AG04449 (cell line): ENCODE results near the gene CYP4F12.

Experiments
- CTCF ChIA-PET: fragments of 350-600 bp; formaldehyde crosslinking; extraction: SDS; loops from one replicate; lab custom pipeline; 2021; ENCODE audit warnings: antibody characterized with exemption; lab: Yijun Ruan, JAX
- POLR2A ChIA-PET: fragments of 400-600, 350-600 bp; formaldehyde crosslinking; extraction: SDS; loops from one replicate; lab custom pipeline; 2020; ENCODE audit warnings: antibody characterized with exemption, inconsistent platforms; lab: Yijun Ruan, JAX
- DNase-seq: peaks from one replicate; pipeline ENCODE4 v3.0.0-alpha.2; 2010; ENCODE audit warnings: low read depth, low spot score
- H3K4me3 ChIP-seq: 2 replicates; pipeline ENCODE4 v1.5.1; 2011; ENCODE audit warnings: low read depth, mild to moderate bottlenecking, control low read depth, low read length
- TF ChIP-seq, protein P1 (sequence below): IDR thresholded peaks from one replicate; pipeline ENCODE4 v1.5.1; 2011; ENCODE audit warnings: mild to moderate bottlenecking, moderate library complexity, low read length, control low read depth, inconsistent platforms; ENCODE audit not compliant: insufficient read depth; ENCODE audit errors: missing control alignments

The CYP4F12 gene

DNA sequence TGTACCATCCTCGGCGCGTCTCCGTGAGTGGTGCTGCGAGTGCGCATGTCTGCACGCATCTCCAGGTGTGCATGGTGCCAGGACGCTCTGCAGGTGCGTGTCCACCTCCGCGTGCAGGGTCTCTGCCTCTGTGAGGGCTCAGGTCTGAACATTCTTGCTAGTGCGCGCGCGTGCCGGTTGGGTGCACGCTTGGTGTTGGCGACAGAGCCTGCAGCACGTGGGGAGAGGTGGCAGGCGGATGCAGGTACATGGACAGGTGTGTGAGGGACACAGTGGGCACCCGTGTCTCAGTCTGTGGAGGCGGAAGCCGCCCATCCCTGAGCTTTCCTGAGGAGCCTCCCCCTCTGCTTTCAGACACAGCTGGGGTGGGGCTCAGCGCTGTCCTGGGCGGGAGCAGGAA lies 50.1 kb downstream of the CYP4F12 start:
- DNase-seq = no peak
- no peak overlapping the region for H3K4me3 ChIP-seq
- CTCF ChIA-PET = no interaction called here
- TF ChIP-seq, protein P1, sequence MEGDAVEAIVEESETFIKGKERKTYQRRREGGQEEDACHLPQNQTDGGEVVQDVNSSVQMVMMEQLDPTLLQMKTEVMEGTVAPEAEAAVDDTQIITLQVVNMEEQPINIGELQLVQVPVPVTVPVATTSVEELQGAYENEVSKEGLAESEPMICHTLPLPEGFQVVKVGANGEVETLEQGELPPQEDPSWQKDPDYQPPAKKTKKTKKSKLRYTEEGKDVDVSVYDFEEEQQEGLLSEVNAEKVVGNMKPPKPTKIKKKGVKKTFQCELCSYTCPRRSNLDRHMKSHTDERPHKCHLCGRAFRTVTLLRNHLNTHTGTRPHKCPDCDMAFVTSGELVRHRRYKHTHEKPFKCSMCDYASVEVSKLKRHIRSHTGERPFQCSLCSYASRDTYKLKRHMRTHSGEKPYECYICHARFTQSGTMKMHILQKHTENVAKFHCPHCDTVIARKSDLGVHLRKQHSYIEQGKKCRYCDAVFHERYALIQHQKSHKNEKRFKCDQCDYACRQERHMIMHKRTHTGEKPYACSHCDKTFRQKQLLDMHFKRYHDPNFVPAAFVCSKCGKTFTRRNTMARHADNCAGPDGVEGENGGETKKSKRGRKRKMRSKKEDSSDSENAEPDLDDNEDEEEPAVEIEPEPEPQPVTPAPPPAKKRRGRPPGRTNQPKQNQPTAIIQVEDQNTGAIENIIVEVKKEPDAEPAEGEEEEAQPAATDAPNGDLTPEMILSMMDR = no peak
- POLR2A ChIA-PET = no interaction called here

DNA sequence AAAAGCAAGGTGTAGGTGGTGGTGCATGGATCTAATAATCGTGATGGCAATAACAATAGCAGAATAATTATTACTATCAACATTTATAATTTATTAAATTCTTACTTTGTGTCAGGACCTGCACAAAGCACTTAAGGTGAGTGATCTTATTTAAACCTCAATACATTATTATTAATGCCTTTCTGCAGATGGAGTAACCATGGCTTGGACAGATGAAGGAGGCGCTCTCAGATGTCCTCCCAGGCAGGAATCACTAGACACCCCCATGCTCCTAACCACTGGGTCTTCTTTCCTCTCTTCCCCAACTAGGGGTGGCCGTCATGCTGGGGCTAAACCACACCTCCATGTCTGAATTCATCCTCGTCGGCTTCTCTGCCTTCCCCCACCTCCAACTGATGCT lies 54.8 kb downstream of the CYP4F12 start, which contains the start of gene OR10H2:
TSS of gene OR10H2 (plus strand) at position 301 of the 400 bp plus-strand sequence. CDS start at position 321, 20 bp downstream.
- DNase-seq = no peak
- POLR2A ChIA-PET = no interaction called here
- CTCF ChIA-PET = no interaction called here
- no peak within 1 kb of the TSS for H3K4me3 ChIP-seq
- TF ChIP-seq, protein P1 = no peak

DNA sequence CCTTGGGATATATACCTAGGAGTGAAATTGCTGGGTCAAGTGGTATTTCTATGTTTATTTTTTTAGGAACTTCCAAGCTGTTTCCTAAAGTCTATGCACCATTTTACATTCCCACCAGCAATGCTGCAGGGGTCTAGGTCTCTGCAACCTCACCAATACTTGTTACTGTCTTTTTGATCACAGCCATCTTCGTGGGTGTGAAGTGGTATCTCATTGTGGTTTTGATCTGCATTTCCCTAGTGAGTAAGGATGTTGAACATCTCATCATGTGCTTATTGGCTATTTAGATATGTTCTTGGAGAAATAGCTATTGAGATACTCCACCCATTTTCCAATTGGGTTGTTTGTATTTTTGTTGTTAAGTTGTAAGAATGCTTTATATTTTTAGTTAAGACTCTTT lies 57.7 kb downstream of the CYP4F12 start:
- TF ChIP-seq, protein P1 = no peak
- CTCF ChIA-PET = no interaction called here
- H3K4me3 ChIP-seq = no peak overlapping the region
- DNase-seq = no peak
- POLR2A ChIA-PET = no interaction called here

DNA sequence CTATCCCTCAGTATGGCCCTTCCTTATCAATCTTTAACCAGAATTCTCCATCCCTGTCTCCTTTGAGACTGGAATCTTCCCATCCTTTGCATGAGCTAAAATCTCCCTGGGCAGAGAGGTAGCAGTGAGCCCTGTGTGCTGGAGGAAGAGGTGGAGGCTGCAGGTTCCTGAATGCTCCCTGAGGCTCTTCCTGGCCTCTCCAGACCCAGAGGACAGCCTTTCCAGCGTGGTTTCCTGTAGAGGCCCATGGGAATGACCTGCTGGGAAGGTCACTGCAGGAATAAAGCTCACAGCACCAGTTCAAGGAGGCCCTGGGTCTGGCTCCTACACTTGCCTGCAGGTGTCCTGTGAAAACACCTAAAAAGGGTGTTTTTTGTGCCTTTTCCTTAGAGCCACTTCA lies 59.5 kb downstream of the CYP4F12 start:
- ChIA-PET CTCF (no interaction called here), POLR2A (no interaction called here)
- no peak for DNase-seq
- no peak overlapping the region for H3K4me3 ChIP-seq
- TF ChIP-seq, protein P1 = no peak

DNA sequence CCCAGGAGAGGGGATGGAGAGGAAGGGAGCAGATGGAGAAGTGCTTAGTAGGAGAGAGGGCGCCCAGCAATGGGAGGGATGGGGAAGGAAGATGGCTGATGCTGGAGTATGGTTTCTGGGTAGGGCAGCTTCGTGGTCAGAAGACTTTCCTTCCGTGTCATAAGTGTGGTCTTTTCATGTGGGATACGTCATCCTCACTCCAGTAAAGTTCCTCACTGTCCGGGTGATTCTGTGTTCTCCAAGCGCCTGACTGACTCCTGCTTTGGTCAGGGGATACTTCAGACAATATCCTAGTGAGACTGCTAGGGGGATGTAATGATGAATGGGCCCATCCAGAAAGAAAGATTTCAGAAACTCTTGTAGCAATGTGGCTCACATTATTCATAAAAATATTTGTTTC lies 61.0 kb downstream of the CYP4F12 start:
- no peak overlapping the region for H3K4me3 ChIP-seq
- CTCF ChIA-PET = no interaction called here
- TF ChIP-seq, protein P1 = no peak
- POLR2A ChIA-PET = no interaction called here
- DNase-seq = no peak

DNA sequence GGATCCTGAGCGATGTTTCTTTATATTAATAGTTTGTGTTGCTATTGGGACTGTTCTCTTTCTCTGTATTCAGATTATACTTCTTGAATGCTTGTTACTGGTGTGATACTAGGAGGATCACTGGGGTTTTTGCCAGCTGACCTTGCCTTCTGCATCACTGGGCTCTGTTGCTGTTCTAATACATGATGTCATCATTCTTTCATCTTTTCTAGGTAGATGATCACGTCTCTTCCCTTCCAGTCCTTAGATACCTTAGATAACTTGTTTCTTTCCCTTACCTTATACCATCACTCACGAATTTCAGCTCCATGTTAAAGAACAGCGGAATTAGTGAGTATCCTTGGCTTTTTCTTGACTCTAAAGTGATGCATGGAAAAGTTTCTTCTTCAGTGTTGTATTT lies 64.8 kb downstream of the CYP4F12 start, which contains the start of gene OR10H3:
TSS of gene OR10H3 (plus strand) at position 264 of the 400 bp plus-strand sequence. CDS start 3,408 bp downstream, outside the sequence.
- POLR2A ChIA-PET = no interaction called here
- TF ChIP-seq, protein P1 = no peak
- DNase-seq = no peak
- CTCF ChIA-PET = no interaction called here
- no peak within 1 kb of the TSS for H3K4me3 ChIP-seq
